Left ventricle myocardium inferior (tissue), 1 donor: ENCODE data around the gene ZNF709. TPM values are rescaled to one million over a fixed set of nuclear protein-coding genes. Genes with fewer than 3 reads are reported as not detected.
"Not testable (repeated sequence)": the region's sequence is repeated elsewhere in the genome, so short reads cannot be mapped to it uniquely, and the experiment has no call there.

Experiments
- DNase-seq: peaks from one replicate; pipeline ENCODE4 v3.0.0-alpha.2; 2020
- H3K27ac ChIP-seq: fragments of 200-600 bp; replicated peaks from 2 replicates; pipeline ENCODE4 v1.8.0; 2021
- H3K27me3 ChIP-seq: fragments of 200-600 bp; 2 replicates; pipeline ENCODE4 v1.8.0; 2021; ENCODE audit warnings: low read depth
- H3K36me3 ChIP-seq: fragments of 200-600 bp; 2 replicates; pipeline ENCODE4 v1.8.0; 2021
- H3K4me1 ChIP-seq: fragments of 200-600 bp; 2 replicates; pipeline ENCODE4 v1.8.0; 2021
- H3K4me3 ChIP-seq: fragments of 200-600 bp; 2 replicates; pipeline ENCODE4 v1.8.0; 2021; ENCODE audit warnings: mild to moderate bottlenecking, moderate library complexity
- H3K9me3 ChIP-seq: fragments of 200-600 bp; replicated peaks from 2 replicates; pipeline ENCODE4 v1.8.0; 2021
- CTCF ChIP-seq: fragments of 200-600 bp; IDR thresholded peaks from 2 replicates; pipeline ENCODE4 v1.8.0; 2021; ENCODE audit warnings: antibody characterized with exemption, mild to moderate bottlenecking, borderline replicate concordance
- intact Hi-C: fragments of 100-400 bp; cut with micrococcal nuclease; formaldehyde crosslinking; loops from one replicate; pipeline ENCODE4 v1.11.0; 2022
- total RNA-seq: library from RNA; stranded (reverse); fragmentation: NEBNext Ultra II Directional; extraction: Animal tissue kit (Norgen Biotek cat#: 25700); gene quantifications from one replicate; pipeline ENCODE4 v1.2.1, GENCODE V29; 2021
- donor health status: DM: no; HTN: yes; CAD: no; lungs with severe emphysema.

ZNF709 gene
- total RNA-seq, 1 donor from 2014 or later, result 1.1 TPM

GRCh38 chr19:12497032-12497431, 12.4 kb upstream of the ZNF709 start:
- DNase-seq, result no peak
- intact Hi-C loops, result no loop called here
- H3K36me3 ChIP-seq, result no peaks in the 10 kb centered on the region
- no peaks in the 10 kb centered on the region for H3K27me3 ChIP-seq
- H3K4me1 ChIP-seq, result peaks cover 13% of the 10 kb centered on the region
- H3K27ac ChIP-seq, result no peak overlapping the region
- H3K9me3 ChIP-seq, result no peaks in the 10 kb centered on the region
- H3K4me3 ChIP-seq, result no peak overlapping the region
- no peak for TF ChIP-seq CTCF

- intact Hi-C loops, result no loop called here
- no peak overlapping the region for H3K4me3 ChIP-seq
- H3K27me3 ChIP-seq, result no peaks in the 10 kb centered on the region
- H3K9me3 ChIP-seq, result no peaks in the 10 kb centered on the region
- no peak for TF ChIP-seq CTCF
- no peak for DNase-seq
- H3K4me1 ChIP-seq, result peaks cover 13% of the 10 kb centered on the region
- no peaks in the 10 kb centered on the region for H3K36me3 ChIP-seq
- no peak overlapping the region for H3K27ac ChIP-seq
These were observed 11.9 kb upstream of the ZNF709 start for GRCh38 chr19:12496480-12496879.

GRCh38 chr19:12495002-12495802, 10.6 kb upstream of the ZNF709 start:
- Histone ChIP-seq H3K27ac (peak overlapping the region; percentile 91), H3K4me1 (peaks cover 13% of the 10 kb centered on the region), H3K36me3 (no peaks in the 10 kb centered on the region), H3K4me3 (peak overlapping the region; percentile 79), H3K27me3 (no peaks in the 10 kb centered on the region), H3K9me3 (no peaks in the 10 kb centered on the region)
- peak; percentile 94 for DNase-seq
- peak; percentile 53 for TF ChIP-seq CTCF
- intact Hi-C loops, result no loop called here

GRCh38 chr19:12494260-12494860, 9.7 kb upstream of the ZNF709 start:
- Histone ChIP-seq H3K27me3 (no peaks in the 10 kb centered on the region), H3K27ac (peak overlapping the region; percentile 91), H3K36me3 (no peaks in the 10 kb centered on the region), H3K9me3 (no peaks in the 10 kb centered on the region), H3K4me3 (peak overlapping the region; percentile 79), H3K4me1 (peaks cover 13% of the 10 kb centered on the region)
- TF ChIP-seq CTCF, result no peak
- no peak for DNase-seq
- intact Hi-C loops, result no loop called here

GRCh38 chr19:12486265-12486783, 1.7 kb upstream of the ZNF709 start:
- intact Hi-C loops, H3K9me3 ChIP-seq, H3K4me3 ChIP-seq, DNase-seq, H3K27me3 ChIP-seq, H3K36me3 ChIP-seq, H3K27ac ChIP-seq: not testable (repeated sequence)
- peaks cover 26% of the 10 kb centered on the region for H3K4me1 ChIP-seq

- H3K4me3 ChIP-seq, result peak overlapping the region; percentile 84
- no peaks in the 10 kb centered on the region for H3K27me3 ChIP-seq
- H3K4me1 ChIP-seq, result peaks cover 26% of the 10 kb centered on the region
- H3K36me3 ChIP-seq, result no peaks in the 10 kb centered on the region
- H3K27ac ChIP-seq, result no peak overlapping the region
- TF ChIP-seq CTCF, result no peak
- H3K9me3 ChIP-seq, result no peaks in the 10 kb centered on the region
- DNase-seq, result no peak
- intact Hi-C loops, result no loop called here
These were observed 955 bp upstream of the ZNF709 start for GRCh38 chr19:12485571-12485970.
